Activated CD4-positive, alpha-beta T cell treated with anti-CD3 and anti-CD28 coated beads for 36 hours (primary cell): ENCODE results near the gene MRPL27. TPM values are rescaled to one million over a fixed set of nuclear protein-coding genes. Genes with fewer than 3 reads are reported as not detected.
A peak's percentile ranks its signal among the peaks of the same experiment; 100 is the strongest.

Source experiments
- ATAC-seq: fragments of 200-7000 bp; cut with Tn5 transposase; one replicate; pipeline ENCODE4 v1.10.0; 2021; ENCODE audit warnings: mild to moderate bottlenecking, moderate library complexity
- CTCF ChIA-PET: fragments of 350-600 bp; sonication (Branson Sonifier 250); formaldehyde crosslinking; loops from one replicate; lab custom pipeline; 2021; ENCODE audit warnings: antibody characterized with exemption; lab: Charles Lee
- POLR2A ChIA-PET: fragments of 350-600 bp; sonication (Branson Sonifier 250); formaldehyde crosslinking; loops from one replicate; lab custom pipeline; 2021; ENCODE audit warnings: antibody characterized with exemption, inconsistent platforms; lab: Charles Lee
- DNase-seq: peaks from one replicate; pipeline ENCODE4 v3.0.0-alpha.2; 2020
- H3K27ac Mint-ChIP-seq: one replicate; pipeline ENCODE4 v1.8.0; 2021; ENCODE audit warnings: mixed read lengths
- H3K27me3 Mint-ChIP-seq: one replicate; pipeline ENCODE4 v1.8.0; 2021; ENCODE audit warnings: mixed read lengths
- H3K36me3 Mint-ChIP-seq: one replicate; pipeline ENCODE4 v1.8.0; 2021; ENCODE audit warnings: low read depth, mixed read lengths
- H3K4me1 Mint-ChIP-seq: one replicate; pipeline ENCODE4 v1.8.0; 2021; ENCODE audit warnings: mixed read lengths
- H3K4me3 Mint-ChIP-seq: one replicate; pipeline ENCODE4 v1.8.0; 2021; ENCODE audit warnings: mild to moderate bottlenecking, moderate library complexity, mixed read lengths
- H3K9me3 Mint-ChIP-seq: one replicate; pipeline ENCODE4 v1.8.0; 2021; ENCODE audit warnings: low read depth, mixed read lengths
- intact Hi-C, 2 experiments: fragments of 100-400 bp; cut with DNase I in 1 of 2; cut with micrococcal nuclease in 1 of 2; formaldehyde crosslinking; loops; one replicate each; pipeline versions ENCODE4 v1.14.2 to v1.15.1; 2022 to 2024; cut with DNase I, micrococcal nuclease
- total RNA-seq, 2 experiments: library from RNA; stranded (reverse); gene quantifications; one replicate each; pipeline ENCODE4 v1.2.3, GENCODE V29; 2021

MRPL27 gene
- total RNA-seq, 2 experiments from 2014 or later, result 40.1 to 56.2 TPM

DNA sequence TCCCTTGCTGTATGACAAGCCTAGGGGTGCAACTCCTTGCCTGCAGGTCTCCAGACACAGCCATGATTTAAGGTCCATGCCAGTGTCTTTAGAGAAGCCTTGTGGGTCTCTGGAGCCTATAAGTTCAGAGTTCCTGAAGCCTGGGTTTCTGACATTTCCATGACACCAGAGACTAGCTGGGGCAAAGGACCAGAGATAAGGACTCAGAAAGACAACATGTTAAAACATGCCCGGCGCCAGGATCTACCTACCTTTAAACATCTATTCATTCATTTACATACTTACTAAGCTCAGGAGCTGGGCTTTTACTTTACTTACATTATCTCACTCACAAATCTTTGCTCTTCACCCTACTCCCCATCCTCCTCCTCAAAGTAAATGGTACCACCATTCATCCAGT lies 1.5 kb downstream of the MRPL27 start:
- Mint-ChIP-seq H3K36me3 (peaks cover 46% of the 10 kb centered on the region), H3K4me1 (peaks cover 22% of the 10 kb centered on the region), H3K4me3 (peak overlapping the region; percentile 89), H3K27me3 (no peaks in the 10 kb centered on the region), H3K27ac (peak overlapping the region; percentile 99), H3K9me3 (no peaks in the 10 kb centered on the region)
- DNase-seq (no peak), ATAC-seq (no peak)
- ChIA-PET CTCF (interaction anchor here (0.9 to 5.4 kb wide), 3 partner anchors 10 to 26 kb away, joined by 4 to 31 read pairs (median 28); partner anchors contain the start of gene LRRC59), POLR2A (interaction anchor here (0.7 kb wide), 1 partner anchor 25 kb away, joined by 8 read pairs; no protein-coding TSS in a partner anchor)
- intact Hi-C loops, result loop anchor here in 1 of 2 experiments (5.0 kb wide), 2 partner anchors 106 to 336 kb away; partner anchors contain the start of genes ANKRD40 and RSAD1

DNA sequence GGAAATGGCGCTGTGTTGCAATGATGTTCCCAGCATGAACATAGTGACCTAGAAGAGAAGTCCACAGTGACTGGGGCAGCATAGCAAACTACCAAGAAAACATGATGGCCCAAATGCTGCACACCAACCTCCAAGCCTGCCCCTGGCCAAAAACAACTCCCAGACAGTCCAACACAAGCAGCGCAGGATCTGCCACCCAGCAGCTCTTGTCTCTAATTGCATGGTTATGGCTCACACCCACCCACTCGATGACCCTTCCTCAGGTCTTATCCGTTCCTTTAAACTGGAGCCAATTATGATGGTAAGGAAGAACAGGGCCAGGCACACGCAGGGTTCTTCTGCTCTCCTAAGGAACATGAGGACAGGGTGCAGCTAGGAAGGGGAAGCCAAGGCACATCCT lies 2.9 kb downstream of the MRPL27 start:
- Mint-ChIP-seq H3K36me3 (peaks cover 37% of the 10 kb centered on the region), H3K4me1 (peaks cover 22% of the 10 kb centered on the region), H3K4me3 (no peak overlapping the region), H3K9me3 (no peaks in the 10 kb centered on the region), H3K27me3 (no peaks in the 10 kb centered on the region), H3K27ac (no peak overlapping the region)
- ChIA-PET CTCF (interaction anchor here (1.5 to 5.4 kb wide), 4 partner anchors 8 to 27 kb away, joined by 5 to 31 read pairs (median 18); partner anchors contain the start of gene LRRC59), POLR2A (no interaction called here)
- ATAC-seq, result no peak
- intact Hi-C loops, result loop anchor here in 1 of 2 experiments (5.0 kb wide), 2 partner anchors 107 to 337 kb away; partner anchors contain the start of genes ANKRD40 and RSAD1
- no peak for DNase-seq

DNA sequence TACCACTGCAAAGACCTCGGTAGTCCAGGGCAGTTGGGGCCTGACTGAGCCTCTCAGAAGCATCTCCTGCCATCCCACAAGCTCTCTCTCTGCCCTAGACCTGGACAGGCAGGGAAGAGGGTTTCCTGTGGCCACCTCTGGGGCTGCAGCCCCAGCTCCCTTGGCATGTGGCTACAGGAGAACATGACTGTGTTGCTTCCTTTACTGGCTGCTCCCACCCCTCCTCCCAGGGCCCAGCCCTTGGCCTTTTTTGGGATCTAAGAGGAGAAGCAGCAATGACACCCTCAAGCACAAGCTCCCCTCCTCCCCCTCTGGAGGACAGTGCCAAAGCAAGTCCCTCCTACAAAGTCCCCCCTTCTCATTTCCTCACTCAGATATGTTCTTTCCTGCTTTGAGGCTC lies 5.6 kb downstream of the MRPL27 start:
- peaks cover 33% of the 10 kb centered on the region for H3K36me3 Mint-ChIP-seq
- CTCF ChIA-PET, result no interaction called here
- DNase-seq (no peak), ATAC-seq (no peak)
- H3K4me3 Mint-ChIP-seq, result no peak overlapping the region
- H3K9me3 Mint-ChIP-seq, result no peaks in the 10 kb centered on the region
- intact Hi-C loops, result no loop called here
- no peaks in the 10 kb centered on the region for H3K27me3 Mint-ChIP-seq
- no peak overlapping the region for H3K27ac Mint-ChIP-seq
- POLR2A ChIA-PET, result no interaction called here
- peaks cover 15% of the 10 kb centered on the region for H3K4me1 Mint-ChIP-seq

DNA sequence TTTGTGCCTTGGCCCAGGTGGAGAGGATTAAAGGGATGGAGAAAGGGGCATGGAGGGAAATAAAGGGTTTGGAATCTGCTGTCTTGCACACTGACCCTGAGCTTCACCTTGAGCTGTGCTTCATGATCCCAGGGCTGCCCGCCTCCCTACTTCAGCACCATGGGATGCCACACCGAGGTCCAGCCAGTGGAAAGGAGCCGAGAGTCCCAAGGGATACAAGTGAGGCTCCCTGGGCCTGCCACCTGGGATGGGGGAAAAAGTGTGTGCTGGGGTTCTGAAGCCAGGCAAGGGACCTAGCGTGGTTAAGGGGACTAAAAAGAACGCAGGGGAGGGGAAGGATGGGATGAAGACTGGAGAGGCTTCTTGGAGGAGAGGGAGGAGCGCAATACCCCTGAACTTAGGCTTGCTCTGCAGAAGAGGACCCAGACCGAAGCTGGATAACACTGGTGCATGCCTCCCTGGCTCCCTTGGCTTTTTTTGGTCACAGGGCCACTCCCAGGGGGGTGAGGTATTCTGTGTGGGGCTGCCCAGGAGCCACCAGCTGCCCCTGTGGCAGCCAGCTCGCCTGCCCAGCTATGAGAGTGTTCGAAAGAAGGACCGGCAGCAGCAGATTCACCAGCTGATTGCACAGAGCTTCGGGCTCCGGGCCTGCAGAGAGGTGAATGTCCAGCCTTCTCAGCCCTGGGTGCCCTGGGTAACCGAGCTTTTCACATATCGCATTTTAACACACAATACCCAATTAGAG lies 7.2 kb downstream of the MRPL27 start:
- Mint-ChIP-seq H3K9me3 (no peaks in the 10 kb centered on the region), H3K4me1 (peaks cover 10% of the 10 kb centered on the region), H3K27ac (no peak overlapping the region), H3K4me3 (no peak overlapping the region), H3K27me3 (no peaks in the 10 kb centered on the region), H3K36me3 (peaks cover 26% of the 10 kb centered on the region)
- CTCF ChIA-PET, result interaction anchor here (0.6 to 1.3 kb wide), 9 partner anchors 15 to 278 kb away, joined by 3 to 5 read pairs (median 4); partner anchors contain the start of gene LRRC59
- ATAC-seq (no peak), DNase-seq (no peak)
- intact Hi-C loops, result no loop called here
- POLR2A ChIA-PET, result no interaction called here

DNA sequence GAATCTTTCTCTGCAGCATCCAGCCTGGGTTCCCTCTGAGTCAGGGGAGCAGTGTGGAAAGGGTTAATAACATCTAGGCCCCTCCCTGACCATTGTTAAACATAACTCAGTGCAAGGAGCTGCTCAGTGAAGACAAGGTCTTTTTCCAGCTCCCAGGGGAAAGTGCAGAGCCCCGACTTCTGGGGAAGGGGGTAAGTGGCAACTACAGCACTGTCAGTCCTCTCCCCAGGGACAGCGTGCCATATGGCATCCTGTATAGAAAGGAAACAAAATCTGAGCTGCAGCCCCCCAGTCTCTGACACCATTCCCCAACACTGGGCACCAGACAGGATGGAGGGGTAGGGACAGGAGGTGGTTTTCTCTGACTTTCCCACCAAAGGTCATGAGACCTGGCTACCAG lies 7.8 kb downstream of the MRPL27 start:
- ChIA-PET POLR2A (no interaction called here), CTCF (interaction anchor here (0.6 to 1.3 kb wide), 8 partner anchors 14 to 277 kb away, joined by 3 to 5 read pairs (median 3); partner anchors contain the start of gene LRRC59)
- DNase-seq (no peak), ATAC-seq (no peak)
- no peak overlapping the region for H3K4me3 Mint-ChIP-seq
- H3K9me3 Mint-ChIP-seq, result no peaks in the 10 kb centered on the region
- H3K27me3 Mint-ChIP-seq, result no peaks in the 10 kb centered on the region
- H3K36me3 Mint-ChIP-seq, result peaks cover 22% of the 10 kb centered on the region
- H3K4me1 Mint-ChIP-seq, result peaks cover 8% of the 10 kb centered on the region
- intact Hi-C loops, result no loop called here
- H3K27ac Mint-ChIP-seq, result no peak overlapping the region

DNA sequence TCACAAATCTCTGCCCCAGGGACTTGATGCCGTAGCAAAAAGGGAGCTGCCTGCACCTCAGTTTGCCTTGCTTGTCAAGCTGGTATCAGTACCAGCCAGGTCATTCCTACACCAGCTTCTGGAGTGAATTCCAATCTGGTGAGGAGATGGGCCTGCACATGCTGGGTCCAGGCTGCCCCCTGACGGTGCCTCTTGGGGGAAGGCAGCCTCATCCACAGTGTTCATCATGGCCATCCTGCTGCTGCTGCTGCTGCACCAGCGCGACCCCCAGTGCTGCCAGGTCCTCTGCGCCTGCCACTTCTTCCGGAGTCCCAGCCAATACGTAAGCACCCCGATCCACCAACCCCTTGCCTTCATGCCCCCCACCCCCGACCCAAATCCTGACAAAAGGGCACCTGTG lies 8.3 kb downstream of the MRPL27 start:
- no peak overlapping the region for H3K27ac Mint-ChIP-seq
- peaks cover 8% of the 10 kb centered on the region for H3K4me1 Mint-ChIP-seq
- ATAC-seq (no peak), DNase-seq (no peak)
- intact Hi-C loops, result loop anchor here in 1 of 2 experiments (5.0 kb wide), 1 partner anchor 33 kb away; the partner anchor contains the start of gene LRRC59
- CTCF ChIA-PET, result interaction anchor here (0.6 to 1.3 kb wide), 3 partner anchors 33 to 164 kb away, joined by 3 read pairs; partner anchors contain the start of gene LRRC59
- POLR2A ChIA-PET, result no interaction called here
- H3K27me3 Mint-ChIP-seq, result no peaks in the 10 kb centered on the region
- H3K9me3 Mint-ChIP-seq, result no peaks in the 10 kb centered on the region
- H3K4me3 Mint-ChIP-seq, result no peak overlapping the region
- H3K36me3 Mint-ChIP-seq, result peaks cover 17% of the 10 kb centered on the region

DNA sequence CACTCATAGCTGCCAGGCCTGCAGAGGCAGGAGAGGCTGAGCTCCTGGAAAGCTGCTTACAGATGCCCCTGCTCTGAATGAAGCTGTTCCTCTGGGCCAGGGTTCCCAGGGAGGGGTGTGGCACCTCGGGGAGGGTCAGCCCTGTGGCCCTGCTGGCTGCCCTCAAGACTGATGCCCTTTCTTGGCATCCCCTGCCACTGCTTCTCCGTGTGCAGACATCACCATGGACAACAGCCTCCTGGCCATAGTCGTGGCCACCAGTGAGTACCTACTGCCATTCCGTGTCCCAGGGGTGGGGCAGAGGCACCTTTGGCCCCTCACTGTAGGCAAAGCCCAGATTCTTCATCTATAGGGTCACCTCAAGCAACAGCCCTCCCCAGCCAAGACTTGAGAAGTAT lies 8.9 kb downstream of the MRPL27 start:
- no peaks in the 10 kb centered on the region for H3K27me3 Mint-ChIP-seq
- peaks cover 18% of the 10 kb centered on the region for H3K36me3 Mint-ChIP-seq
- H3K4me3 Mint-ChIP-seq, result no peak overlapping the region
- intact Hi-C loops, result loop anchor here in 1 of 2 experiments (5.0 kb wide), 1 partner anchor 33 kb away; the partner anchor contains the start of gene LRRC59
- DNase-seq, result no peak
- no peaks in the 10 kb centered on the region for H3K9me3 Mint-ChIP-seq
- ChIA-PET CTCF (interaction anchor here (4.6 kb wide), 1 partner anchor 33 kb away, joined by 53 read pairs; the partner anchor contains the start of gene LRRC59), POLR2A (no interaction called here)
- ATAC-seq, result no peak
- H3K4me1 Mint-ChIP-seq, result peaks cover 8% of the 10 kb centered on the region
- no peak overlapping the region for H3K27ac Mint-ChIP-seq

DNA sequence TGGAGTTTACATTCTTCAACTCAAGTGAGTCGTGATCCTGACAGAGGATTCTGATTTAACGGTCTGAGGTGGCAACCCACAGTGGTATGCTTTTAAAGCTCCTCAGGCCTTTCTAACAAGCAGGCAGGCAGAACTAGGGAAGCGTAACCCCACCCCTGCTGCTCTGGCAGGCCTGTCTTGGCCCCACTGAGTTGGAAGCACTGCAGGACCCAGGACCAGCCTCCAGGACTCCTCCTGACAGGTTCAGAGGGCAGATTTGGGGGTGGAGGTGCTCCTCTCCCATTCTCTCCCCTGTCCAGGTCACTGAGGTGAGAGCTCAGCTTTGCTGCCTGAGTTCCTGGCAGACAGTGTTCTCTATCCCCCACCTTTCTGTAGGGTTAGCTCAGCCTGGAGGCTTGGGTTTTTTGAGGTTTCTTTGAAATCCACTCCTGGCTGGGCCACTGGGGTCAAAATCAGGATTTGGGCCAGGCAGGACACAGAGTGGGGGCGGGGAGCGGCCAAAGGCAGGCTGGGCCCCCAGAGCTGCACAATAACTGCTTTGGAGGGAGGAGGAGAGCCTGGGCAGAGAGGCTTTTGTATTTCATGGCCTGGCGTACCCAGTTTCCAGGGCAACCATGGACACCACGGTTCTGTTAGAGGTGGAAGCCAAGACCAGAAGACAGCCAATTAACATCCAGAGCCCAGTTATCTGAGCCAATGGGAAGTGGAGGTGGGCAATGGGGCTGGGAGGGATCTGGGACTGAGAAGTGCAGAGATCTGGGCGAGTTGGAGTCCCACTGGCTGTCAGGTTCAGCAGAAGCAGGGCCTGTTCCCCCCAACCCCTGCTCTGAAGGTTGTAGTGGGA lies 9.5 kb downstream of the MRPL27 start:
- Mint-ChIP-seq H3K27ac (no peak overlapping the region), H3K9me3 (no peaks in the 10 kb centered on the region), H3K36me3 (peaks cover 18% of the 10 kb centered on the region), H3K4me3 (no peak overlapping the region), H3K4me1 (peaks cover 8% of the 10 kb centered on the region), H3K27me3 (no peaks in the 10 kb centered on the region)
- ChIA-PET CTCF (interaction anchor here (1.3 to 4.6 kb wide), 7 partner anchors 9 to 116 kb away, joined by 4 to 53 read pairs (median 13); partner anchors contain the start of genes EME1, LRRC59 and MRPL27), POLR2A (interaction anchor here (0.8 kb wide), 2 partner anchors 31 to 342 kb away, joined by 10 to 13 read pairs; no protein-coding TSS in a partner anchor)
- ATAC-seq (no peak), DNase-seq (no peak)
- intact Hi-C loops, result loop anchor here in 1 of 2 experiments (5.0 kb wide), 1 partner anchor 34 kb away; the partner anchor contains the start of gene LRRC59

DNA sequence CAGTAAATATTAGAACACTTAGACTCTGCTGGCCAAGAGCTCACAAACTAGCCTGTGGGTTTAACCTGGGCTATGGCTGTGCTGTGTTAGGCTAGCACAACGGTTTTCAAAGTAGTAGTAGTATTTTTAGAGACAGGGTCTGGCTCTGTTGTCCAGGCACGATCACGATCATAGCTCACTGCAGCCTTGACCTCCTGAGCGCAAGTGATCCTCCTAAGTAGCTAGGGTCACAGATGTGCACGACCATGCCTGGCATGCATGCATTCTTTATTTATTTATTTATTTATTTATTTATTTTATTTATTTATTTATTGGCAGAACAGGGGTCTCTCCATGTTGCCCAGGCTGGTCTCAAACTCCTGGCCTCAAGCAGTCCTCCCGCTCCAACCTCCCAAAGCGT lies 10.3 kb downstream of the MRPL27 start:
- Mint-ChIP-seq H3K4me3 (no peak overlapping the region), H3K27me3 (no peaks in the 10 kb centered on the region), H3K9me3 (no peaks in the 10 kb centered on the region), H3K4me1 (peaks cover 8% of the 10 kb centered on the region), H3K27ac (no peak overlapping the region), H3K36me3 (peaks cover 16% of the 10 kb centered on the region)
- DNase-seq, result no peak
- ChIA-PET CTCF (interaction anchor here (0.6 to 4.6 kb wide), 35 partner anchors 9 to 312 kb away, joined by 3 to 53 read pairs (median 4); partner anchors contain the start of genes ACSF2, EME1, LRRC59 and MRPL27), POLR2A (interaction anchor here (0.8 to 0.9 kb wide), 3 partner anchors 32 to 343 kb away, joined by 5 to 13 read pairs (median 10); partner anchors contain the start of gene LRRC59)
- no peak for ATAC-seq
- intact Hi-C loops, result loop anchor here (1.0 to 5.0 kb wide), 3 partner anchors 35 to 116 kb away; partner anchors contain the start of genes LRRC59 (in 2 of the 2) and RSAD1 (in 1 of the 2)
